HL-60 (cell line): ENCODE measurements around the gene RPS15A.

Experiments used
- DNase-seq, 2 experiments: peaks; one replicate each; pipeline ENCODE4 v3.0.0-alpha.2; 2010 to 2020; ENCODE audit warnings: low read depth in 1 of 2, low spot score in 1 of 2
- H3K27ac ChIP-seq: fragments of 250-450 bp; sonication (Bioruptor Pico); replicated peaks from 2 replicates; pipeline ENCODE4 v1.5.1; 2020; ENCODE audit warnings: mild to moderate bottlenecking, moderate library complexity
- H3K27me3 ChIP-seq: fragments of 250-450 bp; sonication (Bioruptor Pico); 2 replicates; pipeline ENCODE4 v1.5.1; 2021; ENCODE audit warnings: mild to moderate bottlenecking, moderate library complexity; ENCODE audit not compliant: insufficient read depth, poor library complexity, severe bottlenecking
- H3K4me3 ChIP-seq: replicated peaks from 2 replicates; pipeline ENCODE4 v1.5.1; 2011; ENCODE audit warnings: mild to moderate bottlenecking, control low read depth, low read length; ENCODE audit not compliant: insufficient read depth
- GABPA ChIP-seq: IDR thresholded peaks from 2 replicates; pipeline ENCODE4 v1.6.1; 2012; ENCODE audit warnings: low read depth
- POLR2AphosphoS5 ChIP-seq: IDR thresholded peaks from 2 replicates; pipeline ENCODE4 v1.6.1; 2012; ENCODE audit warnings: low read depth
- SPI1 ChIP-seq: IDR thresholded peaks from 2 replicates; pipeline ENCODE4 v1.6.1; 2012; ENCODE audit warnings: low read depth, mild to moderate bottlenecking, borderline replicate concordance
- TF ChIP-seq, protein P1 (sequence below): IDR thresholded peaks from one replicate; pipeline ENCODE4 v1.5.1; 2011; ENCODE audit warnings: low read length, control low read depth, inconsistent platforms; ENCODE audit not compliant: insufficient read depth
- TF ChIP-seq, protein P2 (sequence below): IDR thresholded peaks from 2 replicates; pipeline ENCODE4 v1.6.1; 2012; ENCODE audit warnings: low read depth; ENCODE audit not compliant: insufficient replicate concordance

Gene RPS15A

DNA sequence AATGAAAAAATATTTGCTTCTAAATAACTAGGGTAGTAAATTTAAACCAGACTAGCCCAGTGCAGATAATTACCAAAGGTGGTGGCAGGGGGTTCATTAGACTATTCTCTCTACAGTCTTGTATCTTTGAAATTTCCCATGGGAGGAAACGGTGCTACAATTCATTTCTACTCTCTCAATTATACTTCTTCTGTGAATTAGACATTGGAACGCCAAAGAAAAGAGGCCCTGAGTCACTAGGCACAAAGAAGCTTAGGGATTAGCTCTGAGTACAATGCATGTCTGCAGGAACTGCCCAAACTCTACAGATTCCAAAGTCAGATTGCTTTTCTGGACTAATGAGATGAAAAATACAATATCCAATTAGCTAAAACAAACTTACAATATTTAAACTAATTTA, 41.9 kb upstream of the RPS15A start:
- no peak for DNase-seq
- Histone ChIP-seq H3K4me3 (no peak overlapping the region), H3K27me3 (no peaks in the 10 kb centered on the region), H3K27ac (no peak overlapping the region)
- TF ChIP-seq, protein P1, sequence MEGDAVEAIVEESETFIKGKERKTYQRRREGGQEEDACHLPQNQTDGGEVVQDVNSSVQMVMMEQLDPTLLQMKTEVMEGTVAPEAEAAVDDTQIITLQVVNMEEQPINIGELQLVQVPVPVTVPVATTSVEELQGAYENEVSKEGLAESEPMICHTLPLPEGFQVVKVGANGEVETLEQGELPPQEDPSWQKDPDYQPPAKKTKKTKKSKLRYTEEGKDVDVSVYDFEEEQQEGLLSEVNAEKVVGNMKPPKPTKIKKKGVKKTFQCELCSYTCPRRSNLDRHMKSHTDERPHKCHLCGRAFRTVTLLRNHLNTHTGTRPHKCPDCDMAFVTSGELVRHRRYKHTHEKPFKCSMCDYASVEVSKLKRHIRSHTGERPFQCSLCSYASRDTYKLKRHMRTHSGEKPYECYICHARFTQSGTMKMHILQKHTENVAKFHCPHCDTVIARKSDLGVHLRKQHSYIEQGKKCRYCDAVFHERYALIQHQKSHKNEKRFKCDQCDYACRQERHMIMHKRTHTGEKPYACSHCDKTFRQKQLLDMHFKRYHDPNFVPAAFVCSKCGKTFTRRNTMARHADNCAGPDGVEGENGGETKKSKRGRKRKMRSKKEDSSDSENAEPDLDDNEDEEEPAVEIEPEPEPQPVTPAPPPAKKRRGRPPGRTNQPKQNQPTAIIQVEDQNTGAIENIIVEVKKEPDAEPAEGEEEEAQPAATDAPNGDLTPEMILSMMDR, result no peak
- TF ChIP-seq, protein P2, sequence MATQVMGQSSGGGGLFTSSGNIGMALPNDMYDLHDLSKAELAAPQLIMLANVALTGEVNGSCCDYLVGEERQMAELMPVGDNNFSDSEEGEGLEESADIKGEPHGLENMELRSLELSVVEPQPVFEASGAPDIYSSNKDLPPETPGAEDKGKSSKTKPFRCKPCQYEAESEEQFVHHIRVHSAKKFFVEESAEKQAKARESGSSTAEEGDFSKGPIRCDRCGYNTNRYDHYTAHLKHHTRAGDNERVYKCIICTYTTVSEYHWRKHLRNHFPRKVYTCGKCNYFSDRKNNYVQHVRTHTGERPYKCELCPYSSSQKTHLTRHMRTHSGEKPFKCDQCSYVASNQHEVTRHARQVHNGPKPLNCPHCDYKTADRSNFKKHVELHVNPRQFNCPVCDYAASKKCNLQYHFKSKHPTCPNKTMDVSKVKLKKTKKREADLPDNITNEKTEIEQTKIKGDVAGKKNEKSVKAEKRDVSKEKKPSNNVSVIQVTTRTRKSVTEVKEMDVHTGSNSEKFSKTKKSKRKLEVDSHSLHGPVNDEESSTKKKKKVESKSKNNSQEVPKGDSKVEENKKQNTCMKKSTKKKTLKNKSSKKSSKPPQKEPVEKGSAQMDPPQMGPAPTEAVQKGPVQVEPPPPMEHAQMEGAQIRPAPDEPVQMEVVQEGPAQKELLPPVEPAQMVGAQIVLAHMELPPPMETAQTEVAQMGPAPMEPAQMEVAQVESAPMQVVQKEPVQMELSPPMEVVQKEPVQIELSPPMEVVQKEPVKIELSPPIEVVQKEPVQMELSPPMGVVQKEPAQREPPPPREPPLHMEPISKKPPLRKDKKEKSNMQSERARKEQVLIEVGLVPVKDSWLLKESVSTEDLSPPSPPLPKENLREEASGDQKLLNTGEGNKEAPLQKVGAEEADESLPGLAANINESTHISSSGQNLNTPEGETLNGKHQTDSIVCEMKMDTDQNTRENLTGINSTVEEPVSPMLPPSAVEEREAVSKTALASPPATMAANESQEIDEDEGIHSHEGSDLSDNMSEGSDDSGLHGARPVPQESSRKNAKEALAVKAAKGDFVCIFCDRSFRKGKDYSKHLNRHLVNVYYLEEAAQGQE, result no peak
- no peak for TF ChIP-seq POLR2AphosphoS5
- no peak for TF ChIP-seq SPI1
- no peak for TF ChIP-seq GABPA

DNA sequence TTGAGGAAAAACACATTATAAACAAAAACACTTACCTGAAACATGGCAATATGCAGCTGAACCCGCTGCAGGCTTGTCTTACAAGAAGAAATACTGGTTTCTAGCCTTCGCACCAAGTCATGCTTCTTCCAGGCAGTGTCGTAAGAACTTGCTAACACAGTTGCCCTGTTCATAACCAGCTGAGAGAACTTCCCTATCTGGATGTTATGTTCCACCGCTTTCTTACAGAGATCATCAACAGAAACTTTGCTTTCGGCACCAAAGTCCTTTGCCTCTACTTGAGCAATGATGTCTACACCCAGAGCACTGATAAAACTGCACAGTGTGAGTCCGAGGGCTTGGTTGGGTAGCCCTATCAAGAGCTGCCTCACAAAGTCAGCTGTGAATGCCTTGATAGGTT, 39.1 kb upstream of the RPS15A start:
- Histone ChIP-seq H3K27ac (0 out of 2 replicates have a peak overlapping the region, but pooled peaks have one; percentile 9), H3K4me3 (no peak overlapping the region), H3K27me3 (no peaks in the 10 kb centered on the region)
- DNase-seq, result peak; percentile 62 to 73
- no peak for TF ChIP-seq POLR2AphosphoS5
- TF ChIP-seq SPI1, result no peak
- TF ChIP-seq, protein P1, result no peak
- TF ChIP-seq, protein P2, result no peak
- no peak for TF ChIP-seq GABPA

DNA sequence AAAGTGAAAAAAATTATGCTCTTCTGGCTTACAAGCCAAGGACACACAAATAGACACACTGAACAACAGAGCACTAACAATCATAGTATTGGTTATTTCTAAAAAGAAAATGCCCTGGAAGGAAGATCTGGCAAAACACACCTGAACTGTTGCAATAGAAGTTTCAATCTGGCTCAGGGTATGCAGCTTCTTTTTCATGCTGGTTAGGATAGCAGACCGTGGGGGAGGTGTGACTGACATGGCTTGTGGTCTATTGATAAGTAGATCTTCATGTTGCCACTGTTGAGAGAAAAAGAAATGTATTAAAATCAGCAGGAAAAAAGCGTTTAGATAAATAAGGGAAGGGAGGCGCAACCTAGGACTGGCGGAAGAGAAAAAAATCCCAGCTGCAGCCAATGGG, 37.8 kb upstream of the RPS15A start:
- TF ChIP-seq, protein P2, result no peak
- no peak for TF ChIP-seq SPI1
- TF ChIP-seq GABPA, result no peak
- no peak for TF ChIP-seq POLR2AphosphoS5
- TF ChIP-seq, protein P1, result no peak
- DNase-seq, result no peak
- no peak overlapping the region for H3K27ac ChIP-seq
- H3K27me3 ChIP-seq, result no peaks in the 10 kb centered on the region
- no peak overlapping the region for H3K4me3 ChIP-seq
